ELF-1 (cell line): ENCODE data around the gene CD276.
A peak's percentile ranks its signal among the peaks of the same experiment; 100 is the strongest.
"Not testable (repeated sequence)": the region's sequence is repeated elsewhere in the genome, so short reads cannot be mapped to it uniquely, and the experiment has no call there.

ENCODE experiments used
- DNase-seq: peaks from one replicate; pipeline ENCODE4 v3.0.0-alpha.2; 2016; ENCODE audit warnings: low read depth, low spot score

CD276 gene

GRCh38 chr15:73684581-73685455, 635 bp downstream of the CD276 start:
- DNase-seq = peak; percentile 48

GRCh38 chr15:73685981-73686380, 1.8 kb downstream of the CD276 start:
- no peak for DNase-seq

GRCh38 chr15:73686781-73687256, 2.6 kb downstream of the CD276 start:
- DNase-seq = peak; percentile 45

GRCh38 chr15:73687351-73687750, 3.2 kb downstream of the CD276 start:
- no peak for DNase-seq

GRCh38 chr15:73688455-73688854, 4.3 kb downstream of the CD276 start:
- no peak for DNase-seq

- DNase-seq = peak; percentile 87
These were observed 7.2 kb downstream of the CD276 start for GRCh38 chr15:73691396-73691795.

- no peak for DNase-seq
These were observed 10.2 kb downstream of the CD276 start for GRCh38 chr15:73694419-73694818.

- no peak for DNase-seq
These were observed 11.8 kb downstream of the CD276 start for GRCh38 chr15:73695773-73696640.

GRCh38 chr15:73696641-73697001, 12.4 kb downstream of the CD276 start:
- DNase-seq = no peak

- DNase-seq = peak; percentile 76
These were observed 12.9 kb downstream of the CD276 start for GRCh38 chr15:73697033-73697467.

- no peak for DNase-seq
These were observed 15.3 kb downstream of the CD276 start for GRCh38 chr15:73699249-73700040.

- peak; percentile 77 for DNase-seq
These were observed 16.1 kb downstream of the CD276 start for GRCh38 chr15:73700041-73700842.

GRCh38 chr15:73702311-73703239, 18.4 kb downstream of the CD276 start:
- not testable (repeated sequence) for DNase-seq

GRCh38 chr15:73703601-73704000, 19.4 kb downstream of the CD276 start:
- DNase-seq = not testable (repeated sequence)

- not testable (repeated sequence) for DNase-seq
These were observed 20.1 kb downstream of the CD276 start for GRCh38 chr15:73704142-73704868.

GRCh38 chr15:73704869-73705645, 20.9 kb downstream of the CD276 start:
- DNase-seq = peak; percentile 85

- no peak for DNase-seq
These were observed 24.5 kb downstream of the CD276 start for GRCh38 chr15:73708691-73709090.

GRCh38 chr15:73709241-73709640, 25.1 kb downstream of the CD276 start:
- no peak for DNase-seq
